Sigmoid colon (tissue), 4 donors: ENCODE data around the gene RGMB.

Experiments used
- CTCF ChIP-seq, 4 experiments: fragments of 450-650 bp in 3 of 4; fragments of 200-600 bp in 1 of 4; IDR thresholded peaks; one replicate each; pipeline ENCODE4 v1.5.1; 2016 to 2019; ENCODE audit warnings: antibody characterized with exemption in 4 of 4, mild to moderate bottlenecking in 3 of 4, moderate library complexity in 2 of 4
- EP300 ChIP-seq, 4 donors: sonication (generic); formaldehyde crosslinking; IDR thresholded peaks; one replicate each; pipeline ENCODE4 v1.6.1; 2017; ENCODE audit warnings: antibody characterized with exemption in 4 of 4

GRCh38 chr5:98772415-98773213, 849 bp upstream of the RGMB start:
- TF ChIP-seq CTCF (IDR thresholded peaks at IDR 0.05) (no peak), EP300 (IDR thresholded peaks at IDR 0.05) (no peak)
